Measurements from ENCODE around the gene NDUFC2. TPM values are rescaled to one million over a fixed set of nuclear protein-coding genes. Genes with fewer than 3 reads are reported as not detected.

Gene NDUFC2
- total and polyA plus RNA-seq, 2 of the 13 experiments (the other 11 are each of a cell fraction or from before 2014, with no cell fraction given) = 256 to 363 TPM

DNA sequence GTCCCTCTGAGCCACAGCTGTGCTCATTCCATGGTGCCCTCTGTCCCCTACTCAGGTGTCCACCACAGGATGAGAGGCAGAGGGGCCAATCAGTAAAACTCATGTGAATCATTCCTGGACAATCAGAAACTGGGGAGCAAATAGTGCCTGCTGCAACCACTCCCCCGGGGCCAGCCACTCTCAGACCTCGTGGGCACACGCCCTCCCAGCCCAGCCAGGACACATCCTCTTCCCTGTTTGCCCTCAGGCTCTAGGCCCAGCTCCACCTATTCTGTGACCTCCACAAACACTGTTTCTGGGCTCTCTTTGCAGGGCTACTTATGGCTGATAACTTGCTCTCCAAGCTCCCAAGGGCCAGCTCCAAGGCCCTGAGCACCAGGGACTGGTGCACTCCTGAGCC, 42.6 kb downstream of the NDUFC2 start (continued):
- TF ChIP-seq, protein P1, sequence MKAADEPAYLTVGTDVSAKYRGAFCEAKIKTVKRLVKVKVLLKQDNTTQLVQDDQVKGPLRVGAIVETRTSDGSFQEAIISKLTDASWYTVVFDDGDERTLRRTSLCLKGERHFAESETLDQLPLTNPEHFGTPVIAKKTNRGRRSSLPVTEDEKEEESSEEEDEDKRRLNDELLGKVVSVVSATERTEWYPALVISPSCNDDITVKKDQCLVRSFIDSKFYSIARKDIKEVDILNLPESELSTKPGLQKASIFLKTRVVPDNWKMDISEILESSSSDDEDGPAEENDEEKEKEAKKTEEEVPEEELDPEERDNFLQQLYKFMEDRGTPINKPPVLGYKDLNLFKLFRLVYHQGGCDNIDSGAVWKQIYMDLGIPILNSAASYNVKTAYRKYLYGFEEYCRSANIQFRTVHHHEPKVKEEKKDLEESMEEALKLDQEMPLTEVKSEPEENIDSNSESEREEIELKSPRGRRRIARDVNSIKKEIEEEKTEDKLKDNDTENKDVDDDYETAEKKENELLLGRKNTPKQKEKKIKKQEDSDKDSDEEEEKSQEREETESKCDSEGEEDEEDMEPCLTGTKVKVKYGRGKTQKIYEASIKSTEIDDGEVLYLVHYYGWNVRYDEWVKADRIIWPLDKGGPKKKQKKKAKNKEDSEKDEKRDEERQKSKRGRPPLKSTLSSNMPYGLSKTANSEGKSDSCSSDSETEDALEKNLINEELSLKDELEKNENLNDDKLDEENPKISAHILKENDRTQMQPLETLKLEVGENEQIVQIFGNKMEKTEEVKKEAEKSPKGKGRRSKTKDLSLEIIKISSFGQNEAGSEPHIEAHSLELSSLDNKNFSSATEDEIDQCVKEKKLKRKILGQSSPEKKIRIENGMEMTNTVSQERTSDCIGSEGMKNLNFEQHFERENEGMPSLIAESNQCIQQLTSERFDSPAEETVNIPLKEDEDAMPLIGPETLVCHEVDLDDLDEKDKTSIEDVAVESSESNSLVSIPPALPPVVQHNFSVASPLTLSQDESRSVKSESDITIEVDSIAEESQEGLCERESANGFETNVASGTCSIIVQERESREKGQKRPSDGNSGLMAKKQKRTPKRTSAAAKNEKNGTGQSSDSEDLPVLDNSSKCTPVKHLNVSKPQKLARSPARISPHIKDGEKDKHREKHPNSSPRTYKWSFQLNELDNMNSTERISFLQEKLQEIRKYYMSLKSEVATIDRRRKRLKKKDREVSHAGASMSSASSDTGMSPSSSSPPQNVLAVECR (CRISPR knock-in tag; IDR thresholded peaks at IDR 0.05; ENCODE audit: borderline replicate concordance) = no peak
- TF ChIP-seq TRIM24 (CRISPR knock-in tag; IDR thresholded peaks at IDR 0.05) (no peak), CENPT (CRISPR knock-in tag; IDR thresholded peaks at IDR 0.05; ENCODE audit: low read depth) (no peak), FOXK2 (IDR thresholded peaks at IDR 0.05) (no peak), ARNTL (CRISPR knock-in tag; IDR thresholded peaks at IDR 0.05) (no peak), PCBP1 (IDR thresholded peaks at IDR 0.05; ENCODE audit: borderline replicate concordance, low read depth, low read length) (no peak), HES4 (CRISPR knock-in tag; IDR thresholded peaks at IDR 0.05; ENCODE audit: borderline replicate concordance) (no peak), MATR3 (CRISPR knock-in tag; IDR thresholded peaks at IDR 0.05) (no peak), ZBTB8A (CRISPR knock-in tag; IDR thresholded peaks at IDR 0.05; ENCODE audit: borderline replicate concordance, low read depth) (no peak), HDAC1 (CRISPR knock-in tag; IDR thresholded peaks at IDR 0.05) (no peak), GZF1 (CRISPR knock-in tag; IDR thresholded peaks at IDR 0.05) (no peak), RXRB (CRISPR knock-in tag; IDR thresholded peaks at IDR 0.05; ENCODE audit: borderline replicate concordance) (peak; percentile 55; the same call in 1 of the 2 replicates), ZNF567 (CRISPR knock-in tag; IDR thresholded peaks at IDR 0.05; ENCODE audit: borderline replicate concordance) (no peak), ZNF121 (CRISPR knock-in tag; IDR thresholded peaks at IDR 0.05) (no peak), RBM39 (IDR thresholded peaks at IDR 0.05; ENCODE audit: low read depth, low read length, poor library complexity, severe bottlenecking) (no peak), MTA1 (CRISPR knock-in tag; IDR thresholded peaks at IDR 0.05; ENCODE audit: borderline replicate concordance) (no peak)
- TF ChIP-seq, protein P2, sequence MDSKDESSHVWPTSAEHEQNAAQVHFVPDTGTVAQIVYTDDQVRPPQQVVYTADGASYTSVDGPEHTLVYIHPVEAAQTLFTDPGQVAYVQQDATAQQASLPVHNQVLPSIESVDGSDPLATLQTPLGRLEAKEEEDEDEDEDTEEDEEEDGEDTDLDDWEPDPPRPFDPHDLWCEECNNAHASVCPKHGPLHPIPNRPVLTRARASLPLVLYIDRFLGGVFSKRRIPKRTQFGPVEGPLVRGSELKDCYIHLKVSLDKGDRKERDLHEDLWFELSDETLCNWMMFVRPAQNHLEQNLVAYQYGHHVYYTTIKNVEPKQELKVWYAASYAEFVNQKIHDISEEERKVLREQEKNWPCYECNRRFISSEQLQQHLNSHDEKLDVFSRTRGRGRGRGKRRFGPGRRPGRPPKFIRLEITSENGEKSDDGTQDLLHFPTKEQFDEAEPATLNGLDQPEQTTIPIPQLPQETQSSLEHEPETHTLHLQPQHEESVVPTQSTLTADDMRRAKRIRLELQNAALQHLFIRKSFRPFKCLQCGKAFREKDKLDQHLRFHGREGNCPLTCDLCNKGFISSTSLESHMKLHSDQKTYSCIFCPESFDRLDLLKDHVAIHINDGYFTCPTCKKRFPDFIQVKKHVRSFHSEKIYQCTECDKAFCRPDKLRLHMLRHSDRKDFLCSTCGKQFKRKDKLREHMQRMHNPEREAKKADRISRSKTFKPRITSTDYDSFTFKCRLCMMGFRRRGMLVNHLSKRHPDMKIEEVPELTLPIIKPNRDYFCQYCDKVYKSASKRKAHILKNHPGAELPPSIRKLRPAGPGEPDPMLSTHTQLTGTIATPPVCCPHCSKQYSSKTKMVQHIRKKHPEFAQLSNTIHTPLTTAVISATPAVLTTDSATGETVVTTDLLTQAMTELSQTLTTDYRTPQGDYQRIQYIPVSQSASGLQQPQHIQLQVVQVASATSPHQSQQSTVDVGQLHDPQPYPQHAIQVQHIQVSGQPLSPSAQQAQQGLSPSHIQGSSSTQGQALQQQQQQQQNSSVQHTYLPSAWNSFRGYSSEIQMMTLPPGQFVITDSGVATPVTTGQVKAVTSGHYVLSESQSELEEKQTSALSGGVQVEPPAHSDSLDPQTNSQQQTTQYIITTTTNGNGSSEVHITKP (CRISPR knock-in tag; IDR thresholded peaks at IDR 0.05; ENCODE audit: low read depth) = no peak
- TF ChIP-seq, protein P3, sequence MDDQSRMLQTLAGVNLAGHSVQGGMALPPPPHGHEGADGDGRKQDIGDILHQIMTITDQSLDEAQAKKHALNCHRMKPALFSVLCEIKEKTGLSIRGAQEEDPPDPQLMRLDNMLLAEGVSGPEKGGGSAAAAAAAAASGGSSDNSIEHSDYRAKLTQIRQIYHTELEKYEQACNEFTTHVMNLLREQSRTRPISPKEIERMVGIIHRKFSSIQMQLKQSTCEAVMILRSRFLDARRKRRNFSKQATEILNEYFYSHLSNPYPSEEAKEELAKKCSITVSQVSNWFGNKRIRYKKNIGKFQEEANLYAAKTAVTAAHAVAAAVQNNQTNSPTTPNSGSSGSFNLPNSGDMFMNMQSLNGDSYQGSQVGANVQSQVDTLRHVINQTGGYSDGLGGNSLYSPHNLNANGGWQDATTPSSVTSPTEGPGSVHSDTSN (CRISPR knock-in tag; IDR thresholded peaks at IDR 0.05; ENCODE audit: borderline replicate concordance) = no peak
